PFSK-1 (cell line): ENCODE measurements around the gene SLC9A3.

ENCODE experiments used
- POLR2AphosphoS5 ChIP-seq: IDR thresholded peaks from 2 replicates; pipeline ENCODE4 v1.6.1; 2012; ENCODE audit warnings: low read depth, mild to moderate bottlenecking, control low read depth, low read length, moderate library complexity
- REST ChIP-seq, 2 experiments: IDR thresholded peaks; 2 replicates each; pipeline versions ENCODE4 v1.6.1 to v1.8.0; 2011 to 2012; ENCODE audit warnings: low read depth in 2 of 2, low read length in 2 of 2, control low read depth in 1 of 2, inconsistent platforms in 1 of 2, mild to moderate bottlenecking in 1 of 2, moderate library complexity in 1 of 2; ENCODE audit not compliant: insufficient read depth in 1 of 2
- SIN3A ChIP-seq: IDR thresholded peaks from 2 replicates; pipeline ENCODE4 v1.6.1; 2012; ENCODE audit warnings: mild to moderate bottlenecking, low read length, moderate library complexity, borderline replicate concordance; ENCODE audit not compliant: insufficient read depth
- TAF1 ChIP-seq: IDR thresholded peaks from 2 replicates; pipeline ENCODE4 v1.6.1; 2012; ENCODE audit warnings: low read length, control low read depth, borderline replicate concordance; ENCODE audit not compliant: insufficient read depth

- TF ChIP-seq POLR2AphosphoS5: no peak
- no peak for TF ChIP-seq SIN3A
- no peak for TF ChIP-seq REST (IDR thresholded peaks at IDR 0.05; ENCODE audit: insufficient read depth in 1 of 2, low read depth in 2 of 2, low read length in 2 of 2)
- TF ChIP-seq TAF1: no peak
Measured at GRCh38 chr5:516338-516925, 7.8 kb downstream of the SLC9A3 start.
